CD4-positive, alpha-beta T cell (primary cell): Measurements from ENCODE around the gene MPRIP. TPM values are rescaled to one million over a fixed set of nuclear protein-coding genes. Genes with fewer than 3 reads are reported as not detected.

Experiments used
- ATAC-seq: fragments of 200-7000 bp; cut with Tn5 transposase; one replicate; pipeline ENCODE4 v1.10.0; 2022; ENCODE audit warnings: mild to moderate bottlenecking; ENCODE audit not compliant: poor library complexity
- CTCF ChIA-PET: fragments of 350-600 bp; sonication (Branson Sonifier 250); formaldehyde crosslinking; loops from one replicate; lab custom pipeline; 2021; ENCODE audit warnings: antibody characterized with exemption, inconsistent platforms; lab: Charles Lee
- POLR2A ChIA-PET: fragments of 350-600 bp; sonication (Branson Sonifier 250); formaldehyde crosslinking; loops from one replicate; lab custom pipeline; 2021; ENCODE audit warnings: antibody characterized with exemption, inconsistent platforms; lab: Charles Lee
- DNase-seq, 14 experiments: peaks; one replicate each; pipeline ENCODE4 v3.0.0-alpha.2; 2013 to 2020; ENCODE audit warnings: mixed read lengths in 2 of 14
- H3K27ac ChIP-seq, 2 donors: one replicate each; pipeline versions ENCODE4 v1.5.1 to v1.7.0; 2013; ENCODE audit warnings: low read length in 2 of 2, low read depth in 1 of 2, mild to moderate bottlenecking in 1 of 2
- H3K27me3 ChIP-seq, 2 experiments: 1 replicate in 1 of 2; 2 replicates in 1 of 2; pipeline versions ENCODE4 v1.6.1 to v1.7.0; 2013; ENCODE audit warnings: low read length in 2 of 2, control low read depth in 1 of 2, mild to moderate bottlenecking in 1 of 2, moderate library complexity in 1 of 2; ENCODE audit not compliant: insufficient read depth in 2 of 2, control insufficient read depth in 1 of 2
- H3K36me3 ChIP-seq: one replicate; pipeline ENCODE4 v1.6.1; 2013; ENCODE audit warnings: low read length, control low read depth; ENCODE audit not compliant: insufficient read depth
- H3K4me1 ChIP-seq: one replicate; pipeline ENCODE4 v1.6.1; 2013; ENCODE audit warnings: low read length, control low read depth; ENCODE audit not compliant: insufficient read depth
- H3K4me3 ChIP-seq: one replicate; pipeline ENCODE4 v1.5.1; 2013; ENCODE audit warnings: mild to moderate bottlenecking, low read length, moderate library complexity
- H3K9me3 ChIP-seq, 2 experiments: 1 replicate in 1 of 2; 2 replicates in 1 of 2; pipeline versions ENCODE4 v1.6.1 to v1.7.0; 2013; ENCODE audit warnings: low read length in 2 of 2, mild to moderate bottlenecking in 2 of 2, control low read depth in 1 of 2, moderate library complexity in 1 of 2; ENCODE audit not compliant: control insufficient read depth in 1 of 2, insufficient read depth in 1 of 2
- H3K27ac Mint-ChIP-seq: one replicate; pipeline ENCODE4 v1.8.0; 2020; ENCODE audit warnings: mixed read lengths
- H3K27me3 Mint-ChIP-seq: one replicate; pipeline ENCODE4 v1.8.0; 2021; ENCODE audit warnings: mixed read lengths
- H3K36me3 Mint-ChIP-seq: one replicate; pipeline ENCODE4 v1.8.0; 2021; ENCODE audit warnings: low read depth, mixed read lengths
- H3K4me1 Mint-ChIP-seq: one replicate; pipeline ENCODE4 v1.8.0; 2021; ENCODE audit warnings: low read depth, mixed read lengths
- H3K4me3 Mint-ChIP-seq: one replicate; pipeline ENCODE4 v1.8.0; 2020; ENCODE audit warnings: mild to moderate bottlenecking, mixed read lengths
- H3K9me3 Mint-ChIP-seq: one replicate; pipeline ENCODE4 v1.8.0; 2020; ENCODE audit warnings: mixed read lengths
- intact Hi-C, 2 experiments: fragments of 100-400 bp; cut with DNase I in 1 of 2; cut with micrococcal nuclease in 1 of 2; formaldehyde crosslinking; loops; one replicate each; pipeline versions ENCODE4 v1.15.1 to v1.9.0; 2023 to 2025; cut with DNase I, micrococcal nuclease
- total RNA-seq, 174 experiments: library from RNA in 2 of 174; stranded (reverse) in 2 of 174; gene quantifications; one replicate each; pipeline ENCODE4 v1.2.3 and lab custom pipeline; 2021 to 2026
- TF ChIP-seq, protein P1 (sequence below): fragments of 200-600 bp; IDR thresholded peaks from one replicate; pipeline ENCODE4 v1.8.0; 2022; ENCODE audit warnings: antibody characterized with exemption, mild to moderate bottlenecking

The MPRIP gene
- total RNA-seq, 2 experiments from 2014 or later, result 176 to 188 TPM

- H3K27me3 ChIP-seq, result no peaks in the 10 kb centered on the region
- Mint-ChIP-seq H3K9me3 (no peaks in the 10 kb centered on the region), H3K36me3 (no peaks in the 10 kb centered on the region), H3K4me3 (no peak overlapping the region), H3K27ac (peak overlapping the region; percentile 71), H3K27me3 (no peaks in the 10 kb centered on the region), H3K4me1 (peaks cover 80% of the 10 kb centered on the region)
- TF ChIP-seq, protein P1, sequence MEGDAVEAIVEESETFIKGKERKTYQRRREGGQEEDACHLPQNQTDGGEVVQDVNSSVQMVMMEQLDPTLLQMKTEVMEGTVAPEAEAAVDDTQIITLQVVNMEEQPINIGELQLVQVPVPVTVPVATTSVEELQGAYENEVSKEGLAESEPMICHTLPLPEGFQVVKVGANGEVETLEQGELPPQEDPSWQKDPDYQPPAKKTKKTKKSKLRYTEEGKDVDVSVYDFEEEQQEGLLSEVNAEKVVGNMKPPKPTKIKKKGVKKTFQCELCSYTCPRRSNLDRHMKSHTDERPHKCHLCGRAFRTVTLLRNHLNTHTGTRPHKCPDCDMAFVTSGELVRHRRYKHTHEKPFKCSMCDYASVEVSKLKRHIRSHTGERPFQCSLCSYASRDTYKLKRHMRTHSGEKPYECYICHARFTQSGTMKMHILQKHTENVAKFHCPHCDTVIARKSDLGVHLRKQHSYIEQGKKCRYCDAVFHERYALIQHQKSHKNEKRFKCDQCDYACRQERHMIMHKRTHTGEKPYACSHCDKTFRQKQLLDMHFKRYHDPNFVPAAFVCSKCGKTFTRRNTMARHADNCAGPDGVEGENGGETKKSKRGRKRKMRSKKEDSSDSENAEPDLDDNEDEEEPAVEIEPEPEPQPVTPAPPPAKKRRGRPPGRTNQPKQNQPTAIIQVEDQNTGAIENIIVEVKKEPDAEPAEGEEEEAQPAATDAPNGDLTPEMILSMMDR, result no peak
- ChIA-PET POLR2A (no interaction called here), CTCF (interaction anchor here (1.3 kb wide), 1 partner anchor 8 kb away, joined by 4 read pairs; no protein-coding TSS in a partner anchor)
- H3K9me3 ChIP-seq, result no peaks in the 10 kb centered on the region
- H3K27ac ChIP-seq, result peak overlapping the region in 1 of 2 donors; percentile 7
- H3K4me1 ChIP-seq, result peaks cover 81% of the 10 kb centered on the region
- H3K4me3 ChIP-seq, result no peak overlapping the region
- intact Hi-C loops, result loop anchor here in 1 of 2 experiments (5.0 kb wide), 1 partner anchor 32 kb away; no protein-coding TSS in a partner anchor
- no peak for ATAC-seq
- DNase-seq, result peak in 3 of 14 experiments; percentile 10 to 53 (median 39)
- no peaks in the 10 kb centered on the region for H3K36me3 ChIP-seq
Observed at GRCh38 chr17:17114592-17115225, 72.5 kb downstream of the MPRIP start.

- TF ChIP-seq, protein P1, result no peak
- Histone ChIP-seq H3K4me1 (peaks cover 81% of the 10 kb centered on the region), H3K36me3 (no peaks in the 10 kb centered on the region), H3K27me3 (no peaks in the 10 kb centered on the region), H3K4me3 (no peak overlapping the region), H3K27ac (peak overlapping the region in 1 of 2 donors; percentile 7), H3K9me3 (no peaks in the 10 kb centered on the region)
- no peaks in the 10 kb centered on the region for H3K36me3 Mint-ChIP-seq
- ChIA-PET CTCF (no interaction called here), POLR2A (no interaction called here)
- H3K27ac Mint-ChIP-seq, result peak overlapping the region; percentile 71
- no peaks in the 10 kb centered on the region for H3K9me3 Mint-ChIP-seq
- peaks cover 80% of the 10 kb centered on the region for H3K4me1 Mint-ChIP-seq
- ATAC-seq, result no peak
- H3K4me3 Mint-ChIP-seq, result no peak overlapping the region
- no peak for DNase-seq
- intact Hi-C loops, result loop anchor here in 1 of 2 experiments (5.0 kb wide), 1 partner anchor 33 kb away; no protein-coding TSS in a partner anchor
- H3K27me3 Mint-ChIP-seq, result no peaks in the 10 kb centered on the region
Observed at GRCh38 chr17:17115620-17116019, 73.4 kb downstream of the MPRIP start.

- H3K4me1 ChIP-seq, result peaks cover 83% of the 10 kb centered on the region
- ChIA-PET POLR2A (no interaction called here), CTCF (interaction anchor here (0.6 kb wide), 1 partner anchor 1009 kb away, joined by 3 read pairs; no protein-coding TSS in a partner anchor)
- Mint-ChIP-seq H3K4me3 (no peak overlapping the region), H3K9me3 (no peaks in the 10 kb centered on the region), H3K27ac (peak overlapping the region; percentile 71), H3K4me1 (peaks cover 80% of the 10 kb centered on the region), H3K36me3 (no peaks in the 10 kb centered on the region), H3K27me3 (no peaks in the 10 kb centered on the region)
- no peak for DNase-seq
- no peaks in the 10 kb centered on the region for H3K27me3 ChIP-seq
- intact Hi-C loops, result loop anchor here in 1 of 2 experiments (5.0 kb wide), 1 partner anchor 34 kb away; no protein-coding TSS in a partner anchor
- peak overlapping the region in 1 of 2 donors; percentile 36 for H3K27ac ChIP-seq
- TF ChIP-seq, protein P1, result no peak
- no peak overlapping the region for H3K4me3 ChIP-seq
- H3K9me3 ChIP-seq, result no peaks in the 10 kb centered on the region
- ATAC-seq, result no peak
- H3K36me3 ChIP-seq, result no peaks in the 10 kb centered on the region
Observed at GRCh38 chr17:17116406-17116805, 74.1 kb downstream of the MPRIP start.
